SK-N-SH treated with all-trans-retinoic acid at 6 μM for 48 hours (cell line): ENCODE data around the gene DPY19L2.
"Not testable (repeated sequence)": the region's sequence is repeated elsewhere in the genome, so short reads cannot be mapped to it uniquely, and the experiment has no call there.

ENCODE experiments used
- ESRRG ChIP-seq: fragments of 250-450 bp; sonication (Bioruptor Pico); IDR thresholded peaks from 2 replicates; pipeline ENCODE4 v1.6.1; 2021; ENCODE audit warnings: mild to moderate bottlenecking
- GLIS3 ChIP-seq: fragments of 250-450 bp; sonication (Bioruptor Pico); IDR thresholded peaks from 2 replicates; pipeline ENCODE4 v1.5.0; 2020; ENCODE audit warnings: mild to moderate bottlenecking, moderate library complexity
- SNAI2 ChIP-seq: fragments of 250-450 bp; sonication (Bioruptor Pico); IDR thresholded peaks from 2 replicates; pipeline ENCODE4 v1.5.0; 2020; ENCODE audit warnings: mild to moderate bottlenecking, moderate library complexity
- ZC3H10 ChIP-seq: fragments of 250-450 bp; sonication (Bioruptor Pico); IDR thresholded peaks from 2 replicates; pipeline ENCODE4 v1.5.1; 2021; ENCODE audit warnings: mild to moderate bottlenecking, moderate library complexity
- ZFP30 ChIP-seq: fragments of 450-650 bp; formaldehyde crosslinking; IDR thresholded peaks from 2 replicates; pipeline ENCODE4 v1.5.0; 2022; ENCODE audit warnings: mild to moderate bottlenecking, moderate library complexity
- ZNF8 ChIP-seq: fragments of 450-650 bp; formaldehyde crosslinking; IDR thresholded peaks from 2 replicates; pipeline ENCODE4 v1.5.0; 2020; ENCODE audit warnings: mild to moderate bottlenecking, moderate library complexity
- TF ChIP-seq, protein P1 (sequence below): fragments of 250-450 bp; sonication (Bioruptor Pico); IDR thresholded peaks from 2 replicates; pipeline ENCODE4 v1.5.0; 2020; ENCODE audit warnings: mild to moderate bottlenecking, moderate library complexity

DNA sequence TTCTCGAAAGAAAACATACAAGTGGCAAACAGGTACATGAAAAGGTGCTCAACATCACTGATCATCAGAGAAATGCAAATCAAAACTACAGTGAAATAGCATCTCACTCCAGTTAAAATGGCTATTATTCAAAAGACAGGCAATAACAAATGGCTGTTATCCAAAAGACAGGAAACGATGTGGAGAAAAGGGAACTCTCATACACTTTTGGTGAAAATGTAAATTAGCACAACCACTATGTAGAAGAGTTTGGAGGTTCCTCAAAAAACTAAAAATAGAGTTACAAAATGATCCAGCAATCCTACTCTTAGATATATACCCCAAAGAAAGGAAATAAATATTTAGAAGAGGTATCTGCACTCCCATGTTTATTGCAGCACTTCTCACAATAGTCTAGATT lies 90.7 kb downstream of the DPY19L2 start:
- not testable (repeated sequence) for TF ChIP-seq GLIS3; ZNF8 (CRISPR knock-in tag); ZC3H10 (CRISPR knock-in tag); SNAI2 (CRISPR knock-in tag); ESRRG; ZFP30 (CRISPR knock-in tag)
- TF ChIP-seq, protein P1, sequence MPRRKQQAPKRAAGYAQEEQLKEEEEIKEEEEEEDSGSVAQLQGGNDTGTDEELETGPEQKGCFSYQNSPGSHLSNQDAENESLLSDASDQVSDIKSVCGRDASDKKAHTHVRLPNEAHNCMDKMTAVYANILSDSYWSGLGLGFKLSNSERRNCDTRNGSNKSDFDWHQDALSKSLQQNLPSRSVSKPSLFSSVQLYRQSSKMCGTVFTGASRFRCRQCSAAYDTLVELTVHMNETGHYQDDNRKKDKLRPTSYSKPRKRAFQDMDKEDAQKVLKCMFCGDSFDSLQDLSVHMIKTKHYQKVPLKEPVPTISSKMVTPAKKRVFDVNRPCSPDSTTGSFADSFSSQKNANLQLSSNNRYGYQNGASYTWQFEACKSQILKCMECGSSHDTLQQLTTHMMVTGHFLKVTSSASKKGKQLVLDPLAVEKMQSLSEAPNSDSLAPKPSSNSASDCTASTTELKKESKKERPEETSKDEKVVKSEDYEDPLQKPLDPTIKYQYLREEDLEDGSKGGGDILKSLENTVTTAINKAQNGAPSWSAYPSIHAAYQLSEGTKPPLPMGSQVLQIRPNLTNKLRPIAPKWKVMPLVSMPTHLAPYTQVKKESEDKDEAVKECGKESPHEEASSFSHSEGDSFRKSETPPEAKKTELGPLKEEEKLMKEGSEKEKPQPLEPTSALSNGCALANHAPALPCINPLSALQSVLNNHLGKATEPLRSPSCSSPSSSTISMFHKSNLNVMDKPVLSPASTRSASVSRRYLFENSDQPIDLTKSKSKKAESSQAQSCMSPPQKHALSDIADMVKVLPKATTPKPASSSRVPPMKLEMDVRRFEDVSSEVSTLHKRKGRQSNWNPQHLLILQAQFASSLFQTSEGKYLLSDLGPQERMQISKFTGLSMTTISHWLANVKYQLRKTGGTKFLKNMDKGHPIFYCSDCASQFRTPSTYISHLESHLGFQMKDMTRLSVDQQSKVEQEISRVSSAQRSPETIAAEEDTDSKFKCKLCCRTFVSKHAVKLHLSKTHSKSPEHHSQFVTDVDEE (CRISPR knock-in tag), result not testable (repeated sequence)
